Uterus (tissue), 2 donors: ENCODE measurements around the gene CARNS1.

Experiments
- POLR2A ChIP-seq, 2 donors: fragments of 450-650 bp; IDR thresholded peaks; one replicate each; pipeline ENCODE4 v1.6.1; 2016; ENCODE audit warnings: antibody characterized with exemption in 2 of 2, mild to moderate bottlenecking in 1 of 2, moderate library complexity in 1 of 2
- TF ChIP-seq, protein P1 (sequence below), 4 experiments: fragments of 200-600 bp in 2 of 4; fragments of 450-650 bp in 2 of 4; sonication (generic) in 2 of 4; IDR thresholded peaks; one replicate each; pipeline ENCODE4 v1.5.1; 2016 to 2019; ENCODE audit warnings: antibody characterized with exemption in 4 of 4, mild to moderate bottlenecking in 2 of 4, moderate library complexity in 1 of 4

DNA sequence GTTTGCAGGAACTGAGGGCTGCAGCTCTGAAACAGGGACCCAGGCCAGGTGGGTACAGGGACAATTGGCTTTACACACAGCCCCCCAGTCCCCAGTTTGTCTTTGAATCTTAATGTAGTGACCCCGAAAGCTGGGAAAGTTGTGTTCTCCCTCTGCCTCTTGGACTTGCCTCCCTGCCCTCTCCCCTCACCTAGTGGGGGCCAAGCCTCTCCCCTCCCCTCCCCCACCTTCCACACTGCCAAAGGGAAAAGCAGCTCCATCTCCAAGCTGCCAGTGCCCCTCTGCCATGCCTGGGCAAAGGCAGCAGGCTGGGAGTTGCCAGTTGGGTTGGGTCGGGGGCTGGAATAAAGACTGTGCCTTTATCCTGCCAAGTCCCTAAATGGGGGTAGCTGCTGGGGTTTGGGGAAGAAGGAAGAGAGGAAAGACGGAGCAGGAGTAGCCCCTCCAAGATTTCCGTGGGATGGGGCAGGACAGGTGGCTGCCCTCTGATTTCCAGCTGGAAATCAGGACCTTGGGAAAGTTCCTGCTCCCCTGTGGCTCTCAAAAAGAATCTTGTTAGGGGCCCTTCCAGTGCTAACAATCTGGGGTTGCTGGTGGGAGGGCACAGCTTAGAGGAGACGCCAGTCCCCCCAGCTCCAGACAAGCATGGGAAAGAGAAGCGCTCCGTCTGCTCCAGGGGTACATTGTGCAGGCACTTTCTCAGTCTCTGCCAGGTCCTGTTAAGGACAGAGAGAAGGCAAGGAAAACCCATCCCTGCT is 39.2 kb upstream of the CARNS1 start:
- TF ChIP-seq, protein P1, sequence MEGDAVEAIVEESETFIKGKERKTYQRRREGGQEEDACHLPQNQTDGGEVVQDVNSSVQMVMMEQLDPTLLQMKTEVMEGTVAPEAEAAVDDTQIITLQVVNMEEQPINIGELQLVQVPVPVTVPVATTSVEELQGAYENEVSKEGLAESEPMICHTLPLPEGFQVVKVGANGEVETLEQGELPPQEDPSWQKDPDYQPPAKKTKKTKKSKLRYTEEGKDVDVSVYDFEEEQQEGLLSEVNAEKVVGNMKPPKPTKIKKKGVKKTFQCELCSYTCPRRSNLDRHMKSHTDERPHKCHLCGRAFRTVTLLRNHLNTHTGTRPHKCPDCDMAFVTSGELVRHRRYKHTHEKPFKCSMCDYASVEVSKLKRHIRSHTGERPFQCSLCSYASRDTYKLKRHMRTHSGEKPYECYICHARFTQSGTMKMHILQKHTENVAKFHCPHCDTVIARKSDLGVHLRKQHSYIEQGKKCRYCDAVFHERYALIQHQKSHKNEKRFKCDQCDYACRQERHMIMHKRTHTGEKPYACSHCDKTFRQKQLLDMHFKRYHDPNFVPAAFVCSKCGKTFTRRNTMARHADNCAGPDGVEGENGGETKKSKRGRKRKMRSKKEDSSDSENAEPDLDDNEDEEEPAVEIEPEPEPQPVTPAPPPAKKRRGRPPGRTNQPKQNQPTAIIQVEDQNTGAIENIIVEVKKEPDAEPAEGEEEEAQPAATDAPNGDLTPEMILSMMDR (IDR thresholded peaks at IDR 0.05), result no peak
- TF ChIP-seq POLR2A (IDR thresholded peaks at IDR 0.05), result no peak
